K562 (cell line): ENCODE results near the gene RPS2. TPM values are rescaled to one million over a fixed set of nuclear protein-coding genes. Genes with fewer than 3 reads are reported as not detected.

Experiments
- ATAC-seq: fragments of 200-7000 bp; cut with Tn5 transposase; 3 replicates; pipeline ENCODE4 v1.9.1; 2020; ENCODE audit warnings: moderate library complexity
- BruUV-seq: library from RNA; stranded (reverse); fragments of 400-500 nt; replicated peaks from 2 replicates; lab custom pipeline; 2021; lab: Mats Ljungman, UMichigan
- CTCF ChIA-PET: fragments of 300-600 bp; formaldehyde crosslinking; extraction: SDS; loops from one replicate; lab custom pipeline; 2021; ENCODE audit warnings: low intra/inter-chr PET ratio; lab: Yijun Ruan, JAX
- POLR2A ChIA-PET: fragments of 300-600, 350-650 bp; sonication (Branson Sonifier 250); formaldehyde crosslinking; extraction: SDS; loops from one replicate; lab custom pipeline; 2021; ENCODE audit warnings: antibody characterized with exemption, inconsistent platforms; lab: Yijun Ruan, JAX
- DNase-seq, 4 experiments: peaks; one replicate each; pipeline versions ENCODE4 v3.0.0 to v3.0.0-alpha.2; 2011 to 2018; ENCODE audit warnings: low spot score in 3 of 4, mixed read lengths in 3 of 4; ENCODE audit errors: extremely low read depth in 1 of 4
- FAIRE-seq: peaks from 2 replicates; lab custom pipeline; 2011; peaks lifted over from hg19 to GRCh38; lab: Jason Lieb, UNC
- H2AFZ ChIP-seq: 2 replicates; pipeline ENCODE4 v1.6.0; 2011; ENCODE audit warnings: low read depth, low read length, control low read depth, inconsistent platforms
- H3K27ac ChIP-seq: fragments of 200-600 bp; 3 replicates; pipeline ENCODE4 v1.8.0; 2011; ENCODE audit warnings: low read depth, mild to moderate bottlenecking, control low read depth, inconsistent platforms, low read length, moderate library complexity, mixed read lengths; ENCODE audit errors: extremely low read depth
- H3K27me3 ChIP-seq, 2 experiments: fragments of 300-600 bp in 1 of 2; 2 replicates in 1 of 2; 3 replicates in 1 of 2; pipeline versions ENCODE4 v1.6.0 to v1.8.0; 2011; ENCODE audit warnings: inconsistent platforms in 2 of 2, low read length in 2 of 2, mild to moderate bottlenecking in 1 of 2, mixed read lengths in 1 of 2, moderate library complexity in 1 of 2; ENCODE audit not compliant: control insufficient read depth in 2 of 2, insufficient read depth in 2 of 2
- H3K36me3 ChIP-seq: fragments of 300-600 bp; 3 replicates; pipeline ENCODE4 v1.8.0; 2011; ENCODE audit warnings: mild to moderate bottlenecking, low read length, inconsistent platforms; ENCODE audit not compliant: control insufficient read depth, insufficient read depth
- H3K4me1 ChIP-seq, 2 experiments: fragments of 200-600 bp in 1 of 2; replicated peaks in 1 of 2; 2 replicates in 1 of 2; 3 replicates in 1 of 2; pipeline versions ENCODE4 v1.5.1 to v1.8.0; 2011; ENCODE audit warnings: inconsistent platforms in 2 of 2, low read length in 2 of 2, mild to moderate bottlenecking in 1 of 2, mixed read lengths in 1 of 2, moderate library complexity in 1 of 2; ENCODE audit not compliant: control insufficient read depth in 2 of 2, insufficient read depth in 2 of 2
- H3K4me2 ChIP-seq: 2 replicates; pipeline ENCODE4 v1.6.1; 2011; ENCODE audit warnings: low read length, control low read depth, inconsistent platforms, mixed read lengths; ENCODE audit not compliant: insufficient read depth
- H3K4me3 ChIP-seq: fragments of 200-600 bp; sonication (generic), shearing (Covaris generic); 2 replicates; pipeline ENCODE4 v1.5.1; 2016; ENCODE audit warnings: control low read depth, inconsistent platforms
- H3K79me2 ChIP-seq: fragments of 200-600 bp; 3 replicates; pipeline ENCODE4 v1.8.0; 2011; ENCODE audit warnings: low read length, inconsistent platforms; ENCODE audit not compliant: control insufficient read depth, insufficient read depth
- H3K9ac ChIP-seq, 2 experiments: 2 replicates each; pipeline versions ENCODE4 v1.6.0 to v1.6.1; 2011; ENCODE audit warnings: low read depth in 2 of 2, low read length in 2 of 2, control low read depth in 1 of 2, inconsistent platforms in 1 of 2, mild to moderate bottlenecking in 1 of 2, mixed read lengths in 1 of 2; ENCODE audit not compliant: insufficient read depth in 1 of 2
- H3K9me1 ChIP-seq: one replicate; pipeline ENCODE4 v1.6.0; 2011; ENCODE audit warnings: inconsistent platforms, mild to moderate bottlenecking, low read length, moderate library complexity; ENCODE audit not compliant: control insufficient read depth, insufficient read depth
- H3K9me3 ChIP-seq: replicated peaks from 2 replicates; pipeline ENCODE4 v1.5.1; 2011; ENCODE audit warnings: low read depth, low read length, inconsistent platforms; ENCODE audit not compliant: control insufficient read depth, insufficient read depth
- H4K20me1 ChIP-seq: replicated peaks from 2 replicates; pipeline ENCODE4 v1.6.1; 2011; ENCODE audit warnings: low read length, inconsistent platforms, mixed read lengths; ENCODE audit not compliant: control insufficient read depth, insufficient read depth
- ATF7 ChIP-seq: fragments of 450-650 bp; IDR thresholded peaks from 2 replicates; pipeline ENCODE4 v1.7.1; 2014; ENCODE audit warnings: mild to moderate bottlenecking, moderate library complexity
- COPS2 ChIP-seq: fragments of 450-650 bp; conservative IDR thresholded peaks from 2 replicates; pipeline ENCODE4 v1.6.1; 2016; ENCODE audit warnings: mild to moderate bottlenecking, moderate library complexity
- PTRF ChIP-seq: fragments of 450-650 bp; IDR thresholded peaks from 2 replicates; pipeline ENCODE4 v1.6.1; 2016; ENCODE audit warnings: mild to moderate bottlenecking, missing genetic modification characterization, missing compliant biosample characterization
- RBM15 ChIP-seq: fragments of 200-400 bp; formaldehyde crosslinking; IDR thresholded peaks from 2 replicates; pipeline ENCODE4 v1.6.1; 2018; ENCODE audit warnings: mild to moderate bottlenecking, low read length, moderate library complexity; ENCODE audit not compliant: insufficient read depth
- TCF7 ChIP-seq: sonication (generic); IDR thresholded peaks from 2 replicates; pipeline ENCODE4 v1.6.1; 2016; ENCODE audit warnings: antibody characterized with exemption, borderline replicate concordance
- WGBS: fragments of 100-300 bp; shearing (Covaris generic); methylation state at CpG from one replicate; pipeline ENCODE4 v1.1.6; 2016; ENCODE audit warnings: low coverage, mixed read lengths; ENCODE audit not compliant: insufficient coverage; ENCODE audit errors: missing lambda C conversion rate; 5-methylcytosine and 5-hydroxymethylcytosine counted together
- in situ Hi-C: fragments of 300-500 bp; cut with MboI; formaldehyde crosslinking; loops from 4 replicates; pipeline ENCODE4 v1.15.0; 2018; ENCODE audit warnings: inconsistent platforms, mixed read lengths
- intact Hi-C: fragments of 100-400 bp; cut with micrococcal nuclease; formaldehyde crosslinking; loops from 2 replicates; pipeline ENCODE4 v1.14.2; 2022
- polyA plus RNA-seq, 8 experiments: library from polyadenylated mRNA; depleted of rRNA in 4 of 8; stranded (reverse) in 5 of 8; unstranded in 3 of 8; fragments of >200 nt; fragmentation: Nextera tagmentation in 2 of 8; fragmentation: Illumina TruSeq in 1 of 8; extraction: Ambion mirVana in 2 of 8; extraction: Trizol in 1 of 8; gene quantifications; 2 replicates each; pipeline versions ENCODE4 v1.2.1 to v1.2.3, GENCODE V29; 2011 to 2014; ENCODE audit warnings: inconsistent platforms in 1 of 8, missing spikeins in 1 of 8
- total RNA-seq, 7 experiments: library from RNA; depleted of rRNA in 6 of 7; stranded (reverse); fragments of >200 nt in 6 of 7; fragmentation: Illumina TruSeq in 2 of 7; extraction: Trizol in 2 of 7; gene quantifications; 2 replicates each; pipeline versions ENCODE4 v1.2.1 to v1.2.3, GENCODE V29; 2011 to 2021; ENCODE audit warnings: low replicate concordance in 1 of 7
- TF ChIP-seq, protein P1 (sequence below): fragments of 450-650 bp; IDR thresholded peaks from 2 replicates; pipeline ENCODE4 v1.7.0; 2016; ENCODE audit warnings: borderline replicate concordance

RPS2 gene
- total and polyA plus RNA-seq, 9 of the 15 experiments (the other 6 are each of a cell fraction or from before 2014, with no cell fraction given) = 834 to 4,794 (median 3,793) TPM

DNA sequence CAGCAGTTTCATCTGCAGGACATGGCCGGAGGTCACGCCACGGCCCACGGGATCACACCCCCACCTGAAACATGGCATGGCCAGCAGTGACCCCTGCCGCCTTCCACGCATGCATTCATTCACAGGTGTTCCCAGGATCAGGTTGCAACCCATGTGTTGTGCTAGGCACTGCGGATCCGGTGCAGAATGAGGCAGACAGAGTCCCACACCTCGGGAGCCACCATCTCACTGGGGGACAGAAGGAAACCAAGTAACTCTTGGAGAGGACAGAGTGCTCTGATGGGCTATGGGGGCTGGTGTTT lies 17.3 kb downstream of the RPS2 start:
- no peak overlapping the region for H2AFZ ChIP-seq
- DNase-seq (no peak), FAIRE-seq (no peak), ATAC-seq (no peak)
- intact Hi-C loops (no loop called here), in situ Hi-C loops (no loop called here)
- no peaks in the 10 kb centered on the region for H3K36me3 ChIP-seq
- H3K27ac ChIP-seq = no peak overlapping the region
- TF ChIP-seq PTRF (tag) = no peak
- TF ChIP-seq, protein P1, sequence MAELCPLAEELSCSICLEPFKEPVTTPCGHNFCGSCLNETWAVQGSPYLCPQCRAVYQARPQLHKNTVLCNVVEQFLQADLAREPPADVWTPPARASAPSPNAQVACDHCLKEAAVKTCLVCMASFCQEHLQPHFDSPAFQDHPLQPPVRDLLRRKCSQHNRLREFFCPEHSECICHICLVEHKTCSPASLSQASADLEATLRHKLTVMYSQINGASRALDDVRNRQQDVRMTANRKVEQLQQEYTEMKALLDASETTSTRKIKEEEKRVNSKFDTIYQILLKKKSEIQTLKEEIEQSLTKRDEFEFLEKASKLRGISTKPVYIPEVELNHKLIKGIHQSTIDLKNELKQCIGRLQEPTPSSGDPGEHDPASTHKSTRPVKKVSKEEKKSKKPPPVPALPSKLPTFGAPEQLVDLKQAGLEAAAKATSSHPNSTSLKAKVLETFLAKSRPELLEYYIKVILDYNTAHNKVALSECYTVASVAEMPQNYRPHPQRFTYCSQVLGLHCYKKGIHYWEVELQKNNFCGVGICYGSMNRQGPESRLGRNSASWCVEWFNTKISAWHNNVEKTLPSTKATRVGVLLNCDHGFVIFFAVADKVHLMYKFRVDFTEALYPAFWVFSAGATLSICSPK = no peak
- TF ChIP-seq ATF7 = no peak
- TF ChIP-seq COPS2 = no peak
- no peak for TF ChIP-seq RBM15
- TF ChIP-seq TCF7 = no peak
- peak overlapping the region in 1 of 2 experiments; percentile 48; a peak in 2 of 4 replicates for H3K9ac ChIP-seq
- peaks cover 8% of the 10 kb centered on the region for H3K79me2 ChIP-seq
- WGBS = 40% methylated on average over 9 of the region's 9 CpGs
- peaks cover 17 to 59% of the 10 kb centered on the region in 2 experiments for H3K4me1 ChIP-seq
- BruUV-seq = no TSS peak
- H4K20me1 ChIP-seq = no peaks in the 10 kb centered on the region
- ChIA-PET POLR2A (interaction anchor here (0.5 to 2.9 kb wide), 3 partner anchors 16 to 1925 kb away, joined by 3 to 27 read pairs (median 4); partner anchors contain the start of gene RPS2), CTCF (no interaction called here)
- no peak overlapping the region for H3K4me2 ChIP-seq
- no peaks in the 10 kb centered on the region for H3K27me3 ChIP-seq
- no peak overlapping the region for H3K4me3 ChIP-seq
- no peaks in the 10 kb centered on the region for H3K9me3 ChIP-seq
- H3K9me1 ChIP-seq = no peaks in the 10 kb centered on the region
